BLaER1 (cell line): ENCODE data around the gene ABHD17A.

ENCODE experiments used
- H3K27ac ChIP-seq: shearing (Covaris generic); formaldehyde crosslinking; 2 replicates; pipeline ENCODE4 v1.8.1; 2022
- H3K27me3 ChIP-seq: shearing (Covaris generic); formaldehyde crosslinking; 2 replicates; pipeline ENCODE4 v1.8.1; 2022
- H3K36me3 ChIP-seq: shearing (Covaris generic); formaldehyde crosslinking; 2 replicates; pipeline ENCODE4 v1.8.1; 2022
- H3K4me1 ChIP-seq: shearing (Covaris generic); formaldehyde crosslinking; 2 replicates; pipeline ENCODE4 v1.8.1; 2022
- H3K4me2 ChIP-seq: shearing (Covaris generic); formaldehyde crosslinking; 2 replicates; pipeline ENCODE4 v1.8.1; 2022
- H3K4me3 ChIP-seq: shearing (Covaris generic); formaldehyde crosslinking; 2 replicates; pipeline ENCODE4 v1.8.1; 2022
- H3K9ac ChIP-seq: shearing (Covaris generic); formaldehyde crosslinking; 2 replicates; pipeline ENCODE4 v1.8.1; 2022
- H3K9me3 ChIP-seq: shearing (Covaris generic); formaldehyde crosslinking; 2 replicates; pipeline ENCODE4 v1.8.1; 2022
- H4K20me1 ChIP-seq: shearing (Covaris generic); formaldehyde crosslinking; 2 replicates; pipeline ENCODE4 v1.8.1; 2022
- Cebpa-rat ChIP-seq: shearing (Covaris generic); IDR thresholded peaks from 2 replicates; pipeline ENCODE4 v1.8.1; 2022

The ABHD17A gene

GRCh38 chr19:1849132-1849474, 36.2 kb downstream of the ABHD17A start:
- Histone ChIP-seq H3K36me3 (peaks cover 32% of the 10 kb centered on the region), H3K9me3 (no peaks in the 10 kb centered on the region), H3K27me3 (no peaks in the 10 kb centered on the region), H3K4me2 (peak overlapping the region; percentile 42), H3K4me3 (peak overlapping the region; percentile 99), H3K27ac (peak overlapping the region; percentile 100; the same call in 1 of the 2 replicates), H3K9ac (0 out of 2 replicates have a peak overlapping the region, but pooled peaks have one; percentile 99), H3K4me1 (peaks cover 87% of the 10 kb centered on the region), H4K20me1 (peaks cover 70% of the 10 kb centered on the region)
- TF ChIP-seq Cebpa-rat, result no peak

- peaks cover 74% of the 10 kb centered on the region for H4K20me1 ChIP-seq
- TF ChIP-seq Cebpa-rat, result no peak
- peak within 1 kb of the TSS; percentile 99 for H3K9ac ChIP-seq
- no peaks in the 10 kb centered on the region for H3K9me3 ChIP-seq
- peak within 1 kb of the TSS; percentile 100 for H3K4me2 ChIP-seq
- peak within 1 kb of the TSS; percentile 99 for H3K4me3 ChIP-seq
- peaks cover 31% of the 10 kb centered on the region for H3K36me3 ChIP-seq
- peaks cover 87% of the 10 kb centered on the region for H3K4me1 ChIP-seq
- H3K27me3 ChIP-seq, result no peaks in the 10 kb centered on the region
- H3K27ac ChIP-seq, result peak within 1 kb of the TSS; percentile 100
Observed at GRCh38 chr19:1848399-1849131, 36.7 kb downstream of the ABHD17A start, which contains the start of gene REXO1. TSS of gene REXO1 (minus strand) at chr19:1848483. CDS start at chr19:1848358, 125 bp downstream.

GRCh38 chr19:1847684-1848398, 37.5 kb downstream of the ABHD17A start:
- Histone ChIP-seq H3K4me1 (peaks cover 87% of the 10 kb centered on the region), H3K4me3 (peak overlapping the region; percentile 99), H3K4me2 (peak overlapping the region; percentile 100), H3K9me3 (no peaks in the 10 kb centered on the region), H4K20me1 (peaks cover 79% of the 10 kb centered on the region), H3K9ac (peak overlapping the region; percentile 99), H3K27me3 (no peaks in the 10 kb centered on the region), H3K36me3 (peaks cover 31% of the 10 kb centered on the region), H3K27ac (peak overlapping the region; percentile 100)
- TF ChIP-seq Cebpa-rat, result no peak

- peaks cover 79% of the 10 kb centered on the region for H4K20me1 ChIP-seq
- TF ChIP-seq Cebpa-rat, result no peak
- no peaks in the 10 kb centered on the region for H3K9me3 ChIP-seq
- peak overlapping the region; percentile 99 for H3K4me3 ChIP-seq
- H3K4me2 ChIP-seq, result peak overlapping the region; percentile 100
- H3K36me3 ChIP-seq, result peaks cover 31% of the 10 kb centered on the region
- H3K9ac ChIP-seq, result peak overlapping the region; percentile 99
- no peaks in the 10 kb centered on the region for H3K27me3 ChIP-seq
- H3K27ac ChIP-seq, result peak overlapping the region; percentile 100
- H3K4me1 ChIP-seq, result peaks cover 87% of the 10 kb centered on the region
Observed at GRCh38 chr19:1847348-1847683, 38.0 kb downstream of the ABHD17A start.

- Histone ChIP-seq H3K27me3 (no peaks in the 10 kb centered on the region), H3K9ac (peak overlapping the region; percentile 99), H4K20me1 (peaks cover 81% of the 10 kb centered on the region), H3K4me2 (peak overlapping the region; percentile 100), H3K4me1 (peaks cover 87% of the 10 kb centered on the region), H3K36me3 (peaks cover 31% of the 10 kb centered on the region), H3K27ac (peak overlapping the region; percentile 100; the same call in 1 of the 2 replicates), H3K4me3 (peak overlapping the region; percentile 99), H3K9me3 (no peaks in the 10 kb centered on the region)
- no peak for TF ChIP-seq Cebpa-rat
Observed at GRCh38 chr19:1846517-1847204, 38.6 kb downstream of the ABHD17A start.

- H3K4me1 ChIP-seq, result peaks cover 87% of the 10 kb centered on the region
- peaks cover 28% of the 10 kb centered on the region for H3K36me3 ChIP-seq
- H3K4me2 ChIP-seq, result peak overlapping the region; percentile 100
- H3K4me3 ChIP-seq, result 0 out of 2 replicates have a peak overlapping the region, but pooled peaks have one; percentile 99
- peaks cover 81% of the 10 kb centered on the region for H4K20me1 ChIP-seq
- peak overlapping the region; percentile 100; the same call in 1 of the 2 replicates for H3K27ac ChIP-seq
- peak overlapping the region; percentile 99; the same call in 1 of the 2 replicates for H3K9ac ChIP-seq
- no peaks in the 10 kb centered on the region for H3K9me3 ChIP-seq
- no peaks in the 10 kb centered on the region for H3K27me3 ChIP-seq
- no peak for TF ChIP-seq Cebpa-rat
Observed at GRCh38 chr19:1845642-1846041, 39.7 kb downstream of the ABHD17A start.

GRCh38 chr19:1845125-1845515, 40.2 kb downstream of the ABHD17A start:
- Histone ChIP-seq H3K36me3 (peaks cover 27% of the 10 kb centered on the region), H3K4me3 (peak overlapping the region; percentile 72; the same call in 1 of the 2 replicates), H3K9me3 (no peaks in the 10 kb centered on the region), H3K9ac (0 out of 2 replicates have a peak overlapping the region, but pooled peaks have one; percentile 99), H3K4me2 (peak overlapping the region; percentile 100), H3K4me1 (peaks cover 87% of the 10 kb centered on the region), H3K27ac (peak overlapping the region; percentile 94; the same call in 1 of the 2 replicates), H3K27me3 (no peaks in the 10 kb centered on the region), H4K20me1 (peaks cover 81% of the 10 kb centered on the region)
- TF ChIP-seq Cebpa-rat, result no peak

GRCh38 chr19:1844513-1845124, 40.7 kb downstream of the ABHD17A start:
- H3K27ac ChIP-seq, result peak overlapping the region; percentile 94
- peak overlapping the region; percentile 99; the same call in 1 of the 2 replicates for H3K9ac ChIP-seq
- H3K4me2 ChIP-seq, result peak overlapping the region; percentile 100
- H4K20me1 ChIP-seq, result peaks cover 86% of the 10 kb centered on the region
- H3K36me3 ChIP-seq, result peaks cover 32% of the 10 kb centered on the region
- H3K9me3 ChIP-seq, result no peaks in the 10 kb centered on the region
- no peaks in the 10 kb centered on the region for H3K27me3 ChIP-seq
- H3K4me1 ChIP-seq, result peaks cover 87% of the 10 kb centered on the region
- H3K4me3 ChIP-seq, result peak overlapping the region; percentile 72; the same call in 1 of the 2 replicates
- no peak for TF ChIP-seq Cebpa-rat
